ENCODE measurements around the gene IP6K3. TPM values are rescaled to one million over a fixed set of nuclear protein-coding genes. Genes with fewer than 3 reads are reported as not detected.

IP6K3 gene
- total RNA-seq, 1 experiment from 2014 or later: not detected

GRCh38 chr6:33709605-33710295 lies 37.0 kb downstream of the IP6K3 start:
- Histone ChIP-seq H3K27me3 (no peaks in the 10 kb centered on the region), H3K9me3 (no peaks in the 10 kb centered on the region), H3K36me3 (peaks cover 8% of the 10 kb centered on the region), H3K4me3 (no peak overlapping the region)
- DNase-seq: no peak

GRCh38 chr6:33708516-33709204 lies 38.0 kb downstream of the IP6K3 start:
- Histone ChIP-seq H3K4me3 (no peak overlapping the region), H3K36me3 (peaks cover 8% of the 10 kb centered on the region), H3K27me3 (no peaks in the 10 kb centered on the region), H3K9me3 (no peaks in the 10 kb centered on the region)
- no peak for DNase-seq

GRCh38 chr6:33707771-33708170 lies 38.9 kb downstream of the IP6K3 start:
- H3K9me3 ChIP-seq: no peaks in the 10 kb centered on the region

GRCh38 chr6:33705955-33706725 lies 40.6 kb downstream of the IP6K3 start:
- no peaks in the 10 kb centered on the region for H3K27me3 ChIP-seq
- peaks cover 8% of the 10 kb centered on the region for H3K36me3 ChIP-seq
- H3K9me3 ChIP-seq: no peaks in the 10 kb centered on the region
- no peak for DNase-seq
- H3K4me3 ChIP-seq: no peak overlapping the region

More at GRCh38 chr6:33707771-33708170, 38.9 kb downstream of the IP6K3 start:
- H3K36me3 ChIP-seq: peaks cover 8% of the 10 kb centered on the region
- H3K27me3 ChIP-seq: no peaks in the 10 kb centered on the region
- no peak overlapping the region for H3K4me3 ChIP-seq
- no peak for DNase-seq

DNA sequence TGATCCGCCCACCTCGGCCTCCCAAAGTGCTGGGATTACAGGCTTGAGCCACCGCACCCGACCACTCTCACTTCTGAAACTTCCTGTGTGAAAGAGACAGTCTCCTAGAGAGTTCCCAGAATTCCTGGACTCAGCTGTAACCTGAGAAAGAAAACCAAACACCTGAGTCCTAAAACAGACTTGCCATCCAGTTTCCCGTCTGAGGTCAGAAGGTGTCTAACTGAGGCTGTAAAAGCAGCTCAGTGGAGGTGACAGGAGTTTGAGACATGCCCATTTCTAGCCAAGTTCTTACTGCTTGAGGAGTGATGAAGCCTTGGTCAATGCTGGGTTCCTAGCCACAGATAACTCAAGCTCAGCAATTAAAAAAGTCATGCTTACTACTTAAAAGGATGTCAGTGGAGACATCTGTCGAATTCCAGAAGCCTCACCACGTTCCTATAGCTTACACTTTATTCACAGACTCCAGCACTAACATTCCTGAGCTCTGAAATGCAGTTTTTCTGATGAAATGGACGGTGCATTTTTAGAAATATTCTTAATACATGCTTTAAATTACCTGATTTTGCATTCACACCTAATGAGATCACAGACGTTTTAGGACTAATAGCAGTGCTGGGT lies 41.3 kb downstream of the IP6K3 start:
- H3K27me3 ChIP-seq: no peaks in the 10 kb centered on the region
- H3K9me3 ChIP-seq: no peaks in the 10 kb centered on the region
- no peak for DNase-seq
- peaks cover 10% of the 10 kb centered on the region for H3K36me3 ChIP-seq
- no peak overlapping the region for H3K4me3 ChIP-seq

- DNase-seq: no peak
- H3K4me3 ChIP-seq: no peak overlapping the region
- H3K27me3 ChIP-seq: no peaks in the 10 kb centered on the region
- no peaks in the 10 kb centered on the region for H3K9me3 ChIP-seq
- peaks cover 13% of the 10 kb centered on the region for H3K36me3 ChIP-seq
Observed at GRCh38 chr6:33704215-33705066, 42.3 kb downstream of the IP6K3 start.

GRCh38 chr6:33702345-33702977 lies 44.2 kb downstream of the IP6K3 start:
- peaks cover 17% of the 10 kb centered on the region for H3K36me3 ChIP-seq

DNA sequence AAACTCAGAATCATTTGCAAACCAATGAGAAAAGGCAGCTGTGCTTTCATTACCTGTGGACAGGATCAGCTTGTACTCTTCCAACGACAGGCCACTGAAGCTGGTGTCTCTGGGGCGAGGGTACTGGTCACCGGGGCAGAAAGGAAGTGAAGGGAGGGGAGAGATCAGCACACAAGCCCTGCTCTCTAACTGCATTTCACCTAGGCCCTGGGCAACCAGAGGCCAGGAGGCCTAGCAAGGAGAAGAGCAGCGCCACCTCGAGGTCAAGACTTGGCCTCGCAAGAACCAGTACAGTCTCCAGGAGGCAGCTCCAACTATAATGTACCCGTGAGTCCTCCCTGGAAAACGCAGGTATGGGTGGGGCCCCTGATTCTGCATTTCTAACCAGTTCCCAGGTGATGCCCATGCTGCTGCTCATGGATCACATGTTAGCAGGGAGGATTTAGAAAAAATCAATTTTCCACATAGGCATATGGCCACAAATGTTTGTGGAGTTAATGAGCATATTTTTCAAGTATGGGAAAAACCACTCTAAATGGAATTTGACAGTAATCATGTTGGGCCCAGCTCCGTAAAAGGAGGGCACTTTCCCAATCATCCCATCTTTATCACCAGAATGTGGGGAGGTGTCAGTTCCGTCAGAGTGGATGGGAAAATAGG lies 46.2 kb downstream of the IP6K3 start:
- Histone ChIP-seq H3K27me3 (no peaks in the 10 kb centered on the region), H3K9me3 (no peaks in the 10 kb centered on the region), H3K36me3 (peaks cover 29% of the 10 kb centered on the region), H3K4me3 (no peak overlapping the region)
- peak; percentile 26 for DNase-seq

More at GRCh38 chr6:33702345-33702977, 44.2 kb downstream of the IP6K3 start:
- H3K27me3 ChIP-seq: no peaks in the 10 kb centered on the region
- H3K4me3 ChIP-seq: no peak overlapping the region
- no peaks in the 10 kb centered on the region for H3K9me3 ChIP-seq
- peak; percentile 56 for DNase-seq

DNA sequence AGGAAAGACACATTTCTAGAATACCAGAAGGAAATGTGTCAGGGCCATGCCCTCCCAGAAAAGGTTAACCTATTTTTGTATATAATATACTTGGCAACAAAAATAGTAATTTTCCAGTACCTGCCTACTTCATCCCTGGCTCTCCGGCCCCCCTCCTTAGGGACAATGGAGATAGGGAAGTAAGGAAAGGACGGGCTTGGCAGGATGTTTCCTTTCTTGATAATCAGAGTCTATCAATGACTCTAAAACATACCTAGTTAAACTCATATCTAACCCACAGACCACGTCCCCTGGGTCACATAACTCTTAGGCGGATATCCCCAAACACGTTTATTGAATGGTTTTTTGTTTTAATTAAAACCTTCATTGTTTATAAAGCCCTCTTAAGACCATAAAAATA lies 47.0 kb downstream of the IP6K3 start:
- no peaks in the 10 kb centered on the region for H3K9me3 ChIP-seq
- no peak overlapping the region for H3K4me3 ChIP-seq
- no peaks in the 10 kb centered on the region for H3K27me3 ChIP-seq
- no peak for DNase-seq
- H3K36me3 ChIP-seq: peaks cover 29% of the 10 kb centered on the region

GRCh38 chr6:33699131-33699530 lies 47.6 kb downstream of the IP6K3 start:
- Histone ChIP-seq H3K27me3 (no peaks in the 10 kb centered on the region), H3K36me3 (peaks cover 29% of the 10 kb centered on the region), H3K4me3 (no peak overlapping the region), H3K9me3 (no peaks in the 10 kb centered on the region)
- DNase-seq: no peak

- Histone ChIP-seq H3K27me3 (no peaks in the 10 kb centered on the region), H3K36me3 (peaks cover 35% of the 10 kb centered on the region), H3K9me3 (no peaks in the 10 kb centered on the region), H3K4me3 (no peak overlapping the region)
- DNase-seq: no peak
Observed at GRCh38 chr6:33698494-33698893, 48.2 kb downstream of the IP6K3 start.

- H3K27me3 ChIP-seq: no peaks in the 10 kb centered on the region
- no peak overlapping the region for H3K4me3 ChIP-seq
- DNase-seq: no peak
- H3K9me3 ChIP-seq: no peaks in the 10 kb centered on the region
- H3K36me3 ChIP-seq: peaks cover 40% of the 10 kb centered on the region
Observed at GRCh38 chr6:33697845-33698244, 48.9 kb downstream of the IP6K3 start.

- peaks cover 40% of the 10 kb centered on the region for H3K36me3 ChIP-seq
- H3K9me3 ChIP-seq: no peaks in the 10 kb centered on the region
- H3K27me3 ChIP-seq: no peaks in the 10 kb centered on the region
- peak; percentile 88 for DNase-seq
- no peak overlapping the region for H3K4me3 ChIP-seq
Observed at GRCh38 chr6:33696548-33697518, 49.9 kb downstream of the IP6K3 start.

DNA sequence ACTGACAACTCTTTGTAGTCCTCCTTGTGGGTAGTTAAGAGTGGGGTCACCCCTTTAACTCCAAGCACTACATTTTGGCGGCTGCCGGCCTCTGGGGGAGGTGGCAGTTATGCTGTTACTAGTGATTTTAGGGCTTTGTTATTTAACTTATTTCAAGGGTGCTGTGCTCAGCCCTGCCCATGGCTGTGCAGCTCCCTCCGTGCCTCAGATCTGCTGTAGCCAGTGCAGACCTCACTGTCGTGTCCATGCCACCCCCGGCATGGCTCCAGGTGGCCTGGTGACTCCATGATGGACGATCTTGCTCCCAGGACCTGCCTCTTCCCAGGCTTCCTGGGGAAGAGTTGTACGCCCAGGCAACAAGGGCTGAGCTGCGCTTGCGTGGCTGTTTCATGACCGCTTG lies 50.6 kb downstream of the IP6K3 start:
- no peak for DNase-seq
- no peaks in the 10 kb centered on the region for H3K27me3 ChIP-seq
- no peaks in the 10 kb centered on the region for H3K9me3 ChIP-seq
- peaks cover 40% of the 10 kb centered on the region for H3K36me3 ChIP-seq
- no peak overlapping the region for H3K4me3 ChIP-seq

Measured in MG63 (cell line).